Colonic mucosa (tissue), 4 donors: ENCODE results near the gene SHH. TPM values are rescaled to one million over a fixed set of nuclear protein-coding genes. Genes with fewer than 3 reads are reported as not detected.

Source experiments
- DNase-seq: peaks from one replicate; pipeline ENCODE4 v3.0.0-alpha.2; 2020
- H3K27ac ChIP-seq: fragments of 200-600 bp; one replicate; pipeline ENCODE4 v1.8.0; 2021
- H3K27me3 ChIP-seq: fragments of 200-600 bp; one replicate; pipeline ENCODE4 v1.8.0; 2021
- H3K36me3 ChIP-seq: fragments of 200-600 bp; one replicate; pipeline ENCODE4 v1.8.0; 2021
- H3K4me1 ChIP-seq: fragments of 200-600 bp; one replicate; pipeline ENCODE4 v1.8.0; 2021; ENCODE audit warnings: mild to moderate bottlenecking
- H3K4me3 ChIP-seq: fragments of 200-600 bp; one replicate; pipeline ENCODE4 v1.8.0; 2021
- H3K9ac ChIP-seq, 2 donors: one replicate each; pipeline ENCODE4 v1.7.0; 2013; ENCODE audit warnings: control low read depth in 2 of 2, low read depth in 2 of 2, low read length in 2 of 2
- H3K9me3 ChIP-seq: fragments of 200-600 bp; one replicate; pipeline ENCODE4 v1.8.0; 2021
- CTCF ChIP-seq: fragments of 200-600 bp; IDR thresholded peaks from one replicate; pipeline ENCODE4 v1.8.0; 2022; ENCODE audit warnings: antibody characterized with exemption, mild to moderate bottlenecking
- intact Hi-C: fragments of 100-400 bp; cut with DNase I; formaldehyde crosslinking; loops from one replicate; pipeline ENCODE4 v1.14.1; 2022
- total RNA-seq, 2 donors: library from RNA; stranded (reverse); fragmentation: NEBNext Ultra II Directional in 1 of 2; extraction: Animal tissue kit (Norgen Biotek cat#: 25700) in 1 of 2; gene quantifications; one replicate each; pipeline ENCODE4 v1.2.1, GENCODE V29; 2021
- donor health status: healthy.
- donor health status: DM: no; HTN: no; CAD: no.
- donor health status: DM: no; HTN: no; CAD: no.

The SHH gene
- total RNA-seq, 2 donors from 2014 or later = 5.6 to 8.1 TPM

- H3K4me1 ChIP-seq = no peaks in the 10 kb centered on the region
- no peak for DNase-seq
- no peaks in the 10 kb centered on the region for H3K36me3 ChIP-seq
- TF ChIP-seq CTCF = no peak
- no peaks in the 10 kb centered on the region for H3K9me3 ChIP-seq
- no peak overlapping the region for H3K27ac ChIP-seq
- intact Hi-C loops = no loop called here
- H3K9ac ChIP-seq = no peak overlapping the region
- H3K4me3 ChIP-seq = no peak overlapping the region
- H3K27me3 ChIP-seq = peaks cover 7% of the 10 kb centered on the region
These were observed 29.8 kb downstream of the SHH start for GRCh38 chr7:155782466-155782865.

- Histone ChIP-seq H3K9me3 (no peaks in the 10 kb centered on the region), H3K27ac (no peak overlapping the region), H3K27me3 (no peaks in the 10 kb centered on the region), H3K36me3 (no peaks in the 10 kb centered on the region), H3K4me1 (no peaks in the 10 kb centered on the region), H3K4me3 (no peak overlapping the region), H3K9ac (no peak overlapping the region)
- intact Hi-C loops = no loop called here
- no peak for DNase-seq
- TF ChIP-seq CTCF = no peak
These were observed 30.8 kb downstream of the SHH start for GRCh38 chr7:155781433-155781832.

GRCh38 chr7:155780884-155781283, 31.4 kb downstream of the SHH start:
- H3K9ac ChIP-seq = no peak overlapping the region
- H3K27me3 ChIP-seq = no peaks in the 10 kb centered on the region
- no peak overlapping the region for H3K4me3 ChIP-seq
- intact Hi-C loops = no loop called here
- H3K27ac ChIP-seq = no peak overlapping the region
- no peak for DNase-seq
- no peaks in the 10 kb centered on the region for H3K36me3 ChIP-seq
- no peak for TF ChIP-seq CTCF
- no peaks in the 10 kb centered on the region for H3K9me3 ChIP-seq
- H3K4me1 ChIP-seq = no peaks in the 10 kb centered on the region

- no peak overlapping the region for H3K4me3 ChIP-seq
- no peak for DNase-seq
- no peaks in the 10 kb centered on the region for H3K9me3 ChIP-seq
- no peak overlapping the region for H3K9ac ChIP-seq
- no peaks in the 10 kb centered on the region for H3K27me3 ChIP-seq
- TF ChIP-seq CTCF = no peak
- H3K36me3 ChIP-seq = peaks cover 15% of the 10 kb centered on the region
- H3K4me1 ChIP-seq = no peaks in the 10 kb centered on the region
- H3K27ac ChIP-seq = no peak overlapping the region
- intact Hi-C loops = no loop called here
These were observed 33.9 kb downstream of the SHH start for GRCh38 chr7:155778349-155778748.

- Histone ChIP-seq H3K36me3 (peaks cover 15% of the 10 kb centered on the region), H3K9me3 (no peaks in the 10 kb centered on the region), H3K4me3 (no peak overlapping the region), H3K4me1 (no peaks in the 10 kb centered on the region), H3K9ac (no peak overlapping the region), H3K27me3 (no peaks in the 10 kb centered on the region), H3K27ac (no peak overlapping the region)
- DNase-seq = no peak
- no peak for TF ChIP-seq CTCF
- intact Hi-C loops = no loop called here
These were observed 35.7 kb downstream of the SHH start for GRCh38 chr7:155776606-155777005.

- intact Hi-C loops = no loop called here
- no peak overlapping the region for H3K27ac ChIP-seq
- TF ChIP-seq CTCF = no peak
These were observed 36.6 kb downstream of the SHH start for GRCh38 chr7:155775691-155776090.

More at GRCh38 chr7:155775691-155776090, 36.6 kb downstream of the SHH start:
- no peak for DNase-seq
- Histone ChIP-seq H3K9me3 (no peaks in the 10 kb centered on the region), H3K4me3 (no peak overlapping the region), H3K4me1 (no peaks in the 10 kb centered on the region), H3K36me3 (peaks cover 15% of the 10 kb centered on the region), H3K27me3 (no peaks in the 10 kb centered on the region), H3K9ac (no peak overlapping the region)
